PC-9 (cell line): ENCODE data around the gene NDUFC1. TPM values are rescaled to one million over a fixed set of nuclear protein-coding genes. Genes with fewer than 3 reads are reported as not detected.

Source experiments
- BruUV-seq: library from RNA; stranded (reverse); fragments of 400-500 nt; replicated peaks from 2 replicates; lab custom pipeline; 2021; lab: Mats Ljungman, UMichigan
- CTCF ChIA-PET: fragments of 300-600 bp; sonication (Branson Sonifier 250); formaldehyde crosslinking; loops from one replicate; lab custom pipeline; 2022; ENCODE audit warnings: antibody characterized with exemption; lab: Charles Lee
- POLR2A ChIA-PET: fragments of 300-600 bp; sonication (Branson Sonifier 250); formaldehyde crosslinking; loops from one replicate; lab custom pipeline; 2022; ENCODE audit warnings: antibody characterized with exemption; ENCODE audit not compliant: unreplicated experiment; lab: Charles Lee
- DNase-seq, 2 experiments: peaks; one replicate each; pipeline versions ENCODE4 v3.0.0 to v3.0.0-alpha.2; 2015 to 2022; ENCODE audit warnings: mixed read lengths in 1 of 2
- H2AFZ ChIP-seq: fragments of 200-600 bp; sonication (generic); 2 replicates; pipeline ENCODE4 v1.8.1; 2017; ENCODE audit warnings: antibody characterized with exemption
- H3F3A ChIP-seq: fragments of 200-600 bp; sonication (generic); 2 replicates; pipeline ENCODE4 v1.8.1; 2017; ENCODE audit warnings: antibody characterized with exemption, mild to moderate bottlenecking, low read depth; ENCODE audit not compliant: insufficient read depth
- H3K27ac ChIP-seq: fragments of 200-600 bp; sonication (generic); 2 replicates; pipeline ENCODE4 v1.6.1; 2016; ENCODE audit warnings: mixed run types
- H3K27me3 ChIP-seq: fragments of 200-600 bp; sonication (generic); 2 replicates; pipeline ENCODE4 v1.6.1; 2016; ENCODE audit warnings: low read depth, mixed run types; ENCODE audit not compliant: insufficient read depth
- H3K36me3 ChIP-seq: fragments of 200-600 bp; sonication (generic); 2 replicates; pipeline ENCODE4 v1.6.1; 2016; ENCODE audit warnings: low read depth, mixed run types
- H3K4me1 ChIP-seq: fragments of 200-600 bp; sonication (generic); replicated peaks from 2 replicates; pipeline ENCODE4 v1.6.1; 2016; ENCODE audit warnings: mixed run types; ENCODE audit not compliant: insufficient read depth
- H3K4me2 ChIP-seq: fragments of 200-600 bp; sonication (generic); 2 replicates; pipeline ENCODE4 v1.6.1; 2017; ENCODE audit warnings: mixed run types
- H3K4me3 ChIP-seq: fragments of 200-600 bp; sonication (generic); 2 replicates; pipeline ENCODE4 v1.6.1; 2016; ENCODE audit warnings: mixed run types
- H3K79me2 ChIP-seq: fragments of 200-600 bp; sonication (generic); 2 replicates; pipeline ENCODE4 v1.6.1; 2017; ENCODE audit warnings: low read depth, mixed run types
- H3K9me2 ChIP-seq: fragments of 200-600 bp; sonication (generic); 2 replicates; pipeline ENCODE4 v1.8.1; 2017; ENCODE audit warnings: mild to moderate bottlenecking; ENCODE audit not compliant: insufficient read depth
- H3K9me3 ChIP-seq: fragments of 200-600 bp; sonication (generic); 2 replicates; pipeline ENCODE4 v1.8.1; 2016; ENCODE audit warnings: low read depth; ENCODE audit not compliant: insufficient read depth
- H4K20me1 ChIP-seq: fragments of 200-600 bp; sonication (generic); 2 replicates; pipeline ENCODE4 v1.8.1; 2017; ENCODE audit not compliant: insufficient read depth
- CTCF ChIP-seq: fragments of 200-600 bp; sonication (generic); conservative IDR thresholded peaks from 2 replicates; pipeline ENCODE4 v1.6.1; 2017; ENCODE audit warnings: mixed run types, antibody characterized with exemption, mild to moderate bottlenecking, moderate library complexity
- EZH2 ChIP-seq: fragments of 200-600 bp; sonication (generic); IDR thresholded peaks from 2 replicates; pipeline ENCODE4 v1.8.0; 2017; ENCODE audit warnings: antibody characterized with exemption, low read depth
- intact Hi-C: fragments of 100-400 bp; cut with micrococcal nuclease; formaldehyde crosslinking; loops from one replicate; pipeline ENCODE4 v1.10.0; 2022; ENCODE audit not compliant: unreplicated experiment
- total RNA-seq: library from RNA; stranded (reverse); gene quantifications from 2 replicates; pipeline ENCODE4 v1.2.3, GENCODE V29; 2021

NDUFC1 gene
- total RNA-seq, 1 experiment from 2014 or later, result 59.3 TPM

- no peak for DNase-seq
- intact Hi-C loops, result no loop called here
Measured at GRCh38 chr4:139274790-139275189, 27.5 kb downstream of the NDUFC1 start.

GRCh38 chr4:139273835-139274234, 28.4 kb downstream of the NDUFC1 start:
- H2AFZ ChIP-seq, result no peak overlapping the region
- H3K9me3 ChIP-seq, result no peaks in the 10 kb centered on the region
- H3K27ac ChIP-seq, result no peak overlapping the region
- no peaks in the 10 kb centered on the region for H3K27me3 ChIP-seq
- TF ChIP-seq CTCF (no peak), EZH2 (no peak)
- no peaks in the 10 kb centered on the region for H4K20me1 ChIP-seq
- H3K4me3 ChIP-seq, result no peak overlapping the region
- no peaks in the 10 kb centered on the region for H3F3A ChIP-seq
- H3K4me1 ChIP-seq, result no peaks in the 10 kb centered on the region
- H3K36me3 ChIP-seq, result no peaks in the 10 kb centered on the region
- intact Hi-C loops, result no loop called here
- BruUV-seq, result no TSS peak
- H3K79me2 ChIP-seq, result no peaks in the 10 kb centered on the region
- no peak for DNase-seq
- ChIA-PET CTCF (interaction anchor here (0.7 kb wide), 1 partner anchor 19 kb away, joined by 13 read pairs; no protein-coding TSS in a partner anchor), POLR2A (no interaction called here)
- no peak overlapping the region for H3K4me2 ChIP-seq
- H3K9me2 ChIP-seq, result no peaks in the 10 kb centered on the region

More at GRCh38 chr4:139274790-139275189, 27.5 kb downstream of the NDUFC1 start:
- POLR2A ChIA-PET, result no interaction called here
- CTCF ChIA-PET, result no interaction called here
- Histone ChIP-seq H3K27me3 (no peaks in the 10 kb centered on the region), H3K4me2 (no peak overlapping the region), H3K4me3 (no peak overlapping the region), H3K36me3 (no peaks in the 10 kb centered on the region), H2AFZ (no peak overlapping the region), H3K4me1 (no peaks in the 10 kb centered on the region), H3K9me3 (no peaks in the 10 kb centered on the region), H3K79me2 (no peaks in the 10 kb centered on the region), H3K27ac (no peak overlapping the region), H3K9me2 (no peaks in the 10 kb centered on the region), H3F3A (no peaks in the 10 kb centered on the region), H4K20me1 (no peaks in the 10 kb centered on the region)
- BruUV-seq, result no TSS peak
- TF ChIP-seq EZH2 (no peak), CTCF (no peak)

- Histone ChIP-seq H3K27me3 (no peaks in the 10 kb centered on the region), H3K4me3 (peak overlapping the region; percentile 56; the same call in 1 of the 2 replicates), H3K4me2 (peak overlapping the region; percentile 76), H4K20me1 (no peaks in the 10 kb centered on the region), H3K4me1 (peaks cover 24% of the 10 kb centered on the region), H3F3A (peaks cover 17% of the 10 kb centered on the region), H3K9me3 (no peaks in the 10 kb centered on the region), H3K9me2 (no peaks in the 10 kb centered on the region), H3K36me3 (no peaks in the 10 kb centered on the region), H3K27ac (peak overlapping the region; percentile 53), H2AFZ (no peak overlapping the region), H3K79me2 (no peaks in the 10 kb centered on the region)
- DNase-seq, result no peak
- intact Hi-C loops, result no loop called here
- BruUV-seq, result no TSS peak
- POLR2A ChIA-PET, result interaction anchor here (0.7 kb wide), 1 partner anchor 20 kb away, joined by 5 read pairs; no protein-coding TSS in a partner anchor
- CTCF ChIA-PET, result no interaction called here
- TF ChIP-seq EZH2, result no peak
- TF ChIP-seq CTCF, result no peak
Measured at GRCh38 chr4:139267301-139267700, 35.0 kb downstream of the NDUFC1 start.
